Pulmonary artery endothelial cell (primary cell): ENCODE data around the gene FETUB. TPM values are rescaled to one million over a fixed set of nuclear protein-coding genes. Genes with fewer than 3 reads are reported as not detected.
"Not testable (repeated sequence)": the region's sequence is repeated elsewhere in the genome, so short reads cannot be mapped to it uniquely, and the experiment has no call there.

ENCODE experiments used
- DNase-seq: peaks from one replicate; pipeline ENCODE4 v3.0.0-alpha.2; 2011; ENCODE audit warnings: low read depth, low spot score
- total RNA-seq: library from RNA; depleted of rRNA; stranded (reverse); fragments of >200 nt; gene quantifications from 2 replicates; pipeline ENCODE4 v1.2.3, GENCODE V29; 2014

The FETUB gene
- total RNA-seq, 1 donor from 2014 or later, result not detected

GRCh38 chr3:186669378-186670084, 29.3 kb downstream of the FETUB start:
- no peak for DNase-seq

- DNase-seq, result no peak
Observed at GRCh38 chr3:186670155-186670554, 30.0 kb downstream of the FETUB start.

DNA sequence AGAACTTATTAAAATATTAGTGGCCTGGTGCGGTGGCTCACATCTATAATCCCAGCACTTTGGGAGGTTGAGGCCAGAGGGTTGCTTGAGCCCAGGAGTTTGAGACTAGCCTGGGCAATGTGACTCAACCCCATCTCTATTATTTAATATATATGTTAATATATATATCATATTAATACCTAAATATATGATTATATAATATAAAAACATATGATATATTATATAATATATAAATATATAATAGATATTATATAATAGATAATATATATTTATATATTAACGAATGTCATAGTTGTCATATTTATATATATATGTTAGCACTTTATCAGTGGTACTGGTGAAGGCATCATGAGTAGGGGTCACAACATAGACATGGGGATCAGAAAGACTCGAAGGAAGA, 30.9 kb downstream of the FETUB start:
- DNase-seq, result no peak

DNA sequence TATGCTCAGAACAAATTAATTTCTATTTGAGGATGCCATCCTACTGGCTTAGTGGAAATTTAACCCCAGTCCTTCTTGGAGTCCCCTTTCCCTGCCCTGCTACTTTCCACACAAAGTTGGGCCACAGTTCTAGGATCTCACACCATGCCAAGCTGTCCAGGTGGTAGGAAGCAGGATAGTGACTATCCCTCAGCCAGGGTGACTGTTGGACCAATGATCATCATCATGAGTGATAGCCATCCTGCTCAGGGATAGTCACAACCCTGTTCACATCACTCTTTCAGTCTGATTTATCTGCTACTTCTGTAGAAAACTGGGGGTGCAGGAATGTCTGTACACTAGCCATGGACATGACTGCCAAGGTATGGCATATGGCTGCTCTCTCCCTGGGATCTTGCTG, 38.4 kb downstream of the FETUB start:
- DNase-seq, result no peak

DNA sequence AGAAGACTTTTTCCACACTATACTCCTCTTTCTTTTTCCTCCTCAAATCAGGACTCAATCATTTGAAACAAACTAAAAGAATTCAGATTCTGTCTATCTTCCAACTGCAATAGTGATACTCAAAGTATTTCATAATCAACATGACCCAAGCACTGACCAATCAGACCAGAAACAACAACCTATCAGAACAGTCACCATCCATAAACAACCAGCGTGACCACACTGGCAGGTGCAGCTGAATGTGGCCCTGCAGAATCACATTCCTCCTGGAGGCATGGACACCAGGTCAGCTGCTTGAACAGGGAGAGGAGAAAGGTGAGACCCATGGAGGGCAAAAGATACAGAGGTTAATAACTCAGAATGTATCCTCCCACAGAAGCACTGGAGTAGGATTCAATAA, 39.0 kb downstream of the FETUB start:
- no peak for DNase-seq

DNA sequence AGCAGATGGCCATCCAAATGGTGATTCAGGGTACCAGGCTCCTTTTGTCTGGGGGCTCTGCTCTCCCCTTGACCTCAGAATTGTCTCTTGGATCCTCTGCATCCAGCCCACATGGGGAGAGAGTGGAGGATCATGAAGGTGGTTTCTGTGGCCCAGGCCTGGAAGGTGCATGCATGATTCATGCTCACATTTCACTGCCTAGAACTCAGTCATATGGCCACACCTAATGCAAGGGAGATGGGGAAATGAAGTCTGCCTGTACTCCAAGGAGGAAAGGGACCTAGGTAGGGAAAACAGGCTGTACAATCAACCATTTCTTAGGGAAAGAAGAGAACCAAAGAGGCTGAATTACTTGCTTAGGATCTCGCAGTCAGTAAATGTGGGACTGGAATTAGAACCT, 40.7 kb downstream of the FETUB start:
- DNase-seq, result no peak

- DNase-seq, result no peak
Observed at GRCh38 chr3:186682812-186683211, 42.6 kb downstream of the FETUB start.

DNA sequence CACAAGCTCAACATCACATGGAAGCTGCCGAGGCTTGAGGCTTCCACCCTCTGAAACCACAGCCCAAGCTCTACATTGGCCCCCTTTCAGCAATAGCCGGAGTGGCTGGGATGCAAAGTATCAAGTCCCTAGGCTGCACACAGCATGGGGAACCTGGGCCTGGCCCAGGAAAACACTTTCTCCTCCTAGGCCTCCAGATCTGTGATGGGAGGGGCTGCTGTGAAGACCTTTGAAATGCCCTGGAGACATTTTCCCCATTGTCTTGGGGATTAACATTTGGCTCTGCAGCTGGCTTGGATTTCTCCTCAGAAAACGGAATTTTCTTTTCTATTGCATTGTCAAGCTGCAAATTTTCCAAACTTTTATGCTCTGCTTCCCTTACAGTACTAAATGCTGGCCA, 43.8 kb downstream of the FETUB start:
- DNase-seq, result no peak

DNA sequence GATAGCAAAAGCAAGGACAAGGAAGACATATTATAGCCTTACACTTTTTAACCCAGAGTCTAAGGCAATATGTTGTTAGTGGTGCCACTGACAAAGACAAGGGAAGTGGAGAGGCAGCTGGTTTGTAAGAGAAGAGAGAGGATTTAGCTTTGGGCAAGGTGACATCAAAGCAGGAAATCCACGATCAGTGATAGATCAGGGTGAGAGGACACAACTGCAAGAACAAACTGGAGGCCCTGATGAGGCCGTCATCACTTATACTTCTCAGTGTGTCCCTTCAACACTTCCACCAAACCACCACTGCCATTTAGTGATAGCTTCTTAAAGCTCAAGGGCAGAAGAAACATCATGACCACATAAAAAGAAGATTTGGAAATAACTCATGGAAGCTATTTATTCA, 46.3 kb downstream of the FETUB start:
- not testable (repeated sequence) for DNase-seq

DNA sequence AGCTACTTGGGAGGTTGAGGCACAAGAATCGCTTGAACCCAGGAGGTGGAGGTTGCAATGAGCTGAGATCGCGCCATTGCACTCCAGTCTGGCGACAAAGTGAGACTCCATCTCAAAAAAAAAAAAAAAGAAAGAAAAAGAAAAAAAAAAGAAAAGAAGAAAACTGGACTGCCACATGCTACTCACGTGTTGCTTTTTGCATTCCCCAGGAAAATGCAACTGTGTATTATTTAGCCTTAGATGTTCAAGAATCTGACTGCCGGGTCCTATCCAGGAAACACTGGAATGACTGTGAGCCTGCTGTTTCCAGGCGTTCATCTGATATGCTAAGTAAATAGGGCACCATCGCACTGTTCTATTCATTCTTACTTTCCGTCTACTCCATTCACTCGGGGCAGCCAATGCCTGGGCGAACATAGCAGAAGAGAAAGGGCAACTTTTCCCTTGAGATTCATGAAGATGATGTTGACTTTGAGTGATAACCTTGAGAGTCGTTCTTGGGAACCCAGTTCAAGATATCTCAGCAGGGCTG, 47.0 kb downstream of the FETUB start:
- no peak for DNase-seq

DNA sequence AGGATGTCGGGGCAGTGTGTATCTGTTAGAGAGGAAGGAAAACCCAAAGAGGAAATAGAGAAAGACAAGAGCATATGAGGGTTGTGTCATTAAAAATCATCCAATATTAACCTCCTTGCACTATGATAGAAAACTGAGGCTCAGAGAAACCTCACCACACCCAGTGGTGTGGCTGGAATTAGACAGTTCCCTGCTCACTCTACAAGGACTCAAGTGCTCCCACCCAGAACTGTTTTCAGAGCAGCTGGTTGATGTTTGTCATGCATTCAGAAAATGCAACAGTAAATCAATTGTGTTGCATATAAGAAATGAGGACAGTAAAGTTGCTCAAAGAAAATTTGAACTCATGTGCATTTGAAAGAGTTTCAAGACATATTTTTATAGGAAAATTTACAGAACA, 50.1 kb downstream of the FETUB start:
- DNase-seq, result not testable (repeated sequence)

DNA sequence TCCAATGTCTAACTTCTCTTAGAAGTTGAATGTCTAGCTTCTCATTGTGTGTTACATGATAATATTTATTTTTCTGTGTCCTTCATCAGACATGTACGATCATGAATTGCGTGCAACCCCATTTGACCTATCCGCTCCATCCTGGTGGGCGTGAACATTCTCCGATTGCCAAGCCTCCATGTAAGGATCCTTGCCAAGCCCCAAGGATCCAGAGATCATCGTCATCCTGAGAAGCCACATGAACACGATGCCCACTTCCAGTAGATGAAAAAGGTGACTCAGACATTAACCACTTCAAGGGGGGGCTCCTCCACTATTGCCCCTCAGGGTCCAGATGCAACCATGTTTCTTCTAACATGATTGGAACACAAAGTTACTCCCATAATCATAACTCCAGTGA, 51.5 kb downstream of the FETUB start:
- no peak for DNase-seq

DNA sequence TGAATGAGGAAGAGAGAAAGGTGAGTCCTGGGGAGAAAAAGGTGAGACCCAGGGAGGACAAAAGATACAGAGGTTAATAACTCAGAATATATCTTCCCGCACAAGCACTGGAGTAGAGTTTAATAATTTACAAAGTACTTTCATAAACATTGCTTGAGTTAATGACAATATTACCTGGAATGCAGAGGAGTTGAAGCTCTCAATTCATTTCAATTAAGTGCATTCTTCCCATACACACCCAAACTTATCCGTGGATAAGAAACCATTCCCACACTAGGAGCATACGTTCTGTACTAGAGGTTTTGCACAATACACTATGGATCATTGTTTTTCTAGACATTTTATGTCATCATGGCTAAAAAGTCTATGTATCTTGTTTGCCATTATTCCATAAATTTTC, 53.6 kb downstream of the FETUB start:
- DNase-seq, result no peak

DNA sequence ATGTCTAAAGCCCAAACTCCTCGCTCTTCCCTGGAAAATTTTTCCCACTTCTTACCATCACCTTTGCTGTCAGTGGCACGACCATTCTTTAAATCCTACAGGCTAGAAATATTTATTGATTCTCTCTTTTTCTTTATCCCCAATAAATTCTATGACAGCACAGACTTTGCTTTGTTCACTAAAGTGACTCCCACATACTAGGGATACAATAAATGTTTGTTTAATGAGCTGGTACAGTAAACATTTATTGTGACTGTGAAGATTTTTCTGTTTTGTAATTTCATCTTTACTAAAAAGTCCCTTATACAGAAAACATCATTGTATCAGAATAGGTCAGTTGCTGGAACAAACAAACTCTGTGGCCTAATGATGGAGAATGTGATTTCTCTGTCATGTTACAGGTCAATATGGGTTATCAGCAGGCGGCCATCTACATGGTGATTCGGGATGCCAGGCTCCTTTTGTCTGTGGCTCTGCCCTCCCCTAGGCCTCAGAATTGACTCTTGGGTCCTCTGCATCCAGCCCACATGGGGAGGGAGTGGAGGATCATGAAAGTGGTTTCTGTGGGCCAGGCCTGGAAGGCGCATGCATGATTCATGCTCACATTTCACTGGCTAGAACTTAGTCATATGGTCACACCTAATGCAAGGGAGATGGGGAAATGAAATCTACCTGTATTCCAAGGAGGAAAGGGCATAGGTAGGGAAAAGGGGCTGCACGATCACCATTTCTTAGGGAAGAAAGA, 54.3 kb downstream of the FETUB start:
- no peak for DNase-seq

- no peak for DNase-seq
Observed at GRCh38 chr3:186696522-186696921, 56.3 kb downstream of the FETUB start.

DNA sequence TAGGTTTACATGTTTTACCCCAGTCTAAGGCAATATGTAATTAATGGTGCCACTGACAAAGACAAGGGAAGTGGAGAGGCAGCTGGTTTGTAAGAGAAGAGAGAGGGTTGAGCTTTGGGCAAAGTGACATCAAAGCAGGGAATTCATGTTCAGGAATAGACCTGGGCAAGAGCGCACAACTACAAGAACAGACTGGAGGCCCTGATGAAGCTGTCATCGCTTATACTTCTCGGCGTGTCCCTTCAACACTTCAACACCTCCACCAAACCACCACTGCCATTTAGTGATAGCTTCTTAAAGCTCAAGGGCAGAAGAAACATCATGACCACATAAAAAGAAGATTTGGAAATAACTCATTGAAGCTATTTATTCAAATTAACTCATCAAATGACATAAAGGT, 57.3 kb downstream of the FETUB start:
- DNase-seq, result no peak

DNA sequence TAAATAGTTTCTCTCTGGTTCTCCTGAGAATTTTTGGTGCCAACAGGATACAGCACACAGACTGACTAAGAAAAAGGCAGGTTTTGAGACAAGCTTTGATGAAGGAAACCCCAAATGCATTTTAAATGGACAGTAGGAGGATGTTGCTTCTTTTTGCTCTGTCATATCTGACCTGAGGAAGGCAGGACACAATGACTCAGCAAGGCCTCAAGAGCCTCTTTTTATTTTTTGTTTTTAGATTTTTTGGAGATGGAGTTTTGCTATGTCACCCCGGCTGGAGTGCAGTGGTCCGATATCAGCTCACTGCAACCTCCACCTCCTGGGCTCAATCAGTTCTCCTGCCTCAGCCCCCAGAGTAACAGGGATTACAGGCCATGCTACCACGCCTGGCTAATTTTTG, 60.1 kb downstream of the FETUB start:
- DNase-seq, result no peak

- DNase-seq, result not testable (repeated sequence)
Observed at GRCh38 chr3:186702451-186702850, 62.3 kb downstream of the FETUB start.

Other genes with a start within 250 kb of the FETUB start
- 1.1 and 1.4 TPM in 2 replicates for gene CRYGS, start 96.0 kb upstream of the FETUB start, total RNA-seq
- 22.8 and 35.9 TPM in 2 replicates for gene TBCCD1, start 73.1 kb upstream of the FETUB start, total RNA-seq
- 56.9 and 96.3 TPM in 2 replicates for gene DNAJB11, start 69.7 kb upstream of the FETUB start, total RNA-seq
- not detected in 2 replicates for gene AHSG, start 27.3 kb upstream of the FETUB start, total RNA-seq
- not detected in 2 replicates for gene HRG, start 25.6 kb downstream of the FETUB start, total RNA-seq
- not detected in 2 replicates for gene KNG1, start 77.0 kb downstream of the FETUB start, total RNA-seq
- 470 and 740 TPM in 2 replicates for gene EIF4A2, start 143.2 kb downstream of the FETUB start, total RNA-seq
- 26.0 and 36.9 TPM in 2 replicates for gene RFC4, start 166.1 kb downstream of the FETUB start, total RNA-seq
- not detected in 2 replicates for gene ADIPOQ, start 202.3 kb downstream of the FETUB start, total RNA-seq